H9 (cell line): Measurements from ENCODE around the gene RFPL2. TPM values are rescaled to one million over a fixed set of nuclear protein-coding genes. Genes with fewer than 3 reads are reported as not detected.

Experiments used
- DNase-seq: peaks from one replicate; pipeline ENCODE4 v3.0.0-alpha.2; 2017
- H2AFZ ChIP-seq: one replicate; pipeline ENCODE4 v1.6.1; 2013; ENCODE audit warnings: mild to moderate bottlenecking, low read length, control low read depth, moderate library complexity
- H2AK5ac ChIP-seq: 2 replicates; pipeline ENCODE4 v1.6.1; 2013; ENCODE audit warnings: low read length, control low read depth, mixed read lengths; ENCODE audit not compliant: insufficient read length
- H2BK120ac ChIP-seq: one replicate; pipeline ENCODE4 v1.6.1; 2013; ENCODE audit warnings: low read depth, mild to moderate bottlenecking, low read length, control low read depth, inconsistent platforms; ENCODE audit not compliant: poor library complexity, severe bottlenecking
- H2BK12ac ChIP-seq: 2 replicates; pipeline ENCODE4 v1.6.1; 2013; ENCODE audit warnings: low read length, control low read depth, mixed read lengths, low read depth; ENCODE audit not compliant: insufficient read length
- H2BK15ac ChIP-seq: 2 replicates; pipeline ENCODE4 v1.6.1; 2013; ENCODE audit warnings: low read depth, low read length, control low read depth
- H2BK20ac ChIP-seq: one replicate; pipeline ENCODE4 v1.6.1; 2013; ENCODE audit warnings: low read depth, mild to moderate bottlenecking, low read length, control low read depth, inconsistent platforms; ENCODE audit not compliant: poor library complexity, severe bottlenecking
- H2BK5ac ChIP-seq: 2 replicates; pipeline ENCODE4 v1.6.1; 2013; ENCODE audit warnings: low read length, control low read depth, mixed read lengths; ENCODE audit not compliant: insufficient read length
- H3K14ac ChIP-seq: 2 replicates; pipeline ENCODE4 v1.6.1; 2013; ENCODE audit warnings: low read length, control low read depth; ENCODE audit not compliant: insufficient read depth
- H3K18ac ChIP-seq: 2 replicates; pipeline ENCODE4 v1.6.1; 2013; ENCODE audit warnings: low read depth, mild to moderate bottlenecking, mixed read lengths, low read length, control low read depth; ENCODE audit not compliant: insufficient read length
- H3K23ac ChIP-seq: 2 replicates; pipeline ENCODE4 v1.6.1; 2013; ENCODE audit warnings: low read length, control low read depth, mixed read lengths, low read depth; ENCODE audit not compliant: insufficient read length
- H3K23me2 ChIP-seq: 2 replicates; pipeline ENCODE4 v1.6.1; 2013; ENCODE audit warnings: low read depth, mild to moderate bottlenecking, mixed read lengths, low read length, control low read depth; ENCODE audit not compliant: insufficient read length, poor library complexity, severe bottlenecking
- H3K27ac ChIP-seq: 2 replicates; pipeline ENCODE4 v1.5.1; 2013; ENCODE audit warnings: low read length, control low read depth, mixed read lengths, low read depth; ENCODE audit not compliant: insufficient read length
- H3K27me3 ChIP-seq: 2 replicates; pipeline ENCODE4 v1.6.1; 2013; ENCODE audit warnings: low read length, control low read depth, inconsistent platforms; ENCODE audit not compliant: insufficient read depth
- H3K4ac ChIP-seq: 2 replicates; pipeline ENCODE4 v1.6.1; 2013; ENCODE audit warnings: low read depth, mild to moderate bottlenecking, control low read depth, inconsistent platforms, low read length, moderate library complexity
- H3K4me1 ChIP-seq: 2 replicates; pipeline ENCODE4 v1.6.1; 2013; ENCODE audit warnings: low read length, control low read depth, inconsistent platforms; ENCODE audit not compliant: insufficient read depth
- H3K4me2 ChIP-seq: 2 replicates; pipeline ENCODE4 v1.6.1; 2013; ENCODE audit warnings: low read length, control low read depth, mixed read lengths; ENCODE audit not compliant: insufficient read length, insufficient read depth
- H3K56ac ChIP-seq: 2 replicates; pipeline ENCODE4 v1.6.1; 2013; ENCODE audit warnings: low read depth, mild to moderate bottlenecking, mixed read lengths, low read length, control low read depth; ENCODE audit not compliant: insufficient read length
- H3K79me1 ChIP-seq: 2 replicates; pipeline ENCODE4 v1.6.1; 2013; ENCODE audit warnings: low read depth, mild to moderate bottlenecking, moderate library complexity, low read length, control low read depth, inconsistent platforms; ENCODE audit not compliant: insufficient read depth, poor library complexity, severe bottlenecking
- H3K79me2 ChIP-seq: 2 replicates; pipeline ENCODE4 v1.6.1; 2013; ENCODE audit warnings: low read length, control low read depth, inconsistent platforms; ENCODE audit not compliant: insufficient read depth
- H3K9ac ChIP-seq: 2 replicates; pipeline ENCODE4 v1.6.1; 2013; ENCODE audit warnings: low read length, control low read depth, mixed read lengths; ENCODE audit not compliant: insufficient read length; ENCODE audit errors: extremely low read depth
- H3K9me3 ChIP-seq: one replicate; pipeline ENCODE4 v1.6.1; 2013; ENCODE audit warnings: low read depth, low read length, inconsistent platforms; ENCODE audit not compliant: control insufficient read depth
- H3T11ph ChIP-seq: one replicate; pipeline ENCODE4 v1.6.1; 2013; ENCODE audit warnings: mild to moderate bottlenecking, low read length, control low read depth, inconsistent platforms
- H4K20me1 ChIP-seq: one replicate; pipeline ENCODE4 v1.6.1; 2013; ENCODE audit not compliant: control insufficient read depth, insufficient read length, insufficient read depth
- H4K5ac ChIP-seq: 2 replicates; pipeline ENCODE4 v1.6.1; 2013; ENCODE audit warnings: low read depth, mild to moderate bottlenecking, mixed read lengths, low read length, control low read depth; ENCODE audit not compliant: insufficient read length
- H4K8ac ChIP-seq: replicated peaks from 2 replicates; pipeline ENCODE4 v1.6.1; 2013; ENCODE audit warnings: low read length, control low read depth, mixed read lengths, low read depth; ENCODE audit not compliant: insufficient read length
- H4K91ac ChIP-seq: 2 replicates; pipeline ENCODE4 v1.6.1; 2013; ENCODE audit warnings: low read depth, mild to moderate bottlenecking, moderate library complexity, mixed read lengths, low read length, control low read depth; ENCODE audit not compliant: insufficient read length
- H3K27ac Mint-ChIP-seq, 3 experiments: 2 replicates in 2 of 3; 3 replicates in 1 of 3; pipeline ENCODE4 v1.8.0; 2020 to 2021; ENCODE audit warnings: mixed read lengths in 3 of 3, mild to moderate bottlenecking in 1 of 3, moderate library complexity in 1 of 3
- H3K27me3 Mint-ChIP-seq: 2 replicates; pipeline ENCODE4 v1.8.0; 2021; ENCODE audit warnings: low read depth, mild to moderate bottlenecking, moderate library complexity, mixed read lengths
- H3K36me3 Mint-ChIP-seq, 3 experiments: 2 replicates in 2 of 3; 3 replicates in 1 of 3; pipeline ENCODE4 v1.8.0; 2020 to 2021; ENCODE audit warnings: low read depth in 3 of 3, mixed read lengths in 3 of 3; ENCODE audit not compliant: insufficient read depth in 1 of 3
- H3K4me1 Mint-ChIP-seq, 2 experiments: 2 replicates each; pipeline ENCODE4 v1.8.0; 2020; ENCODE audit warnings: mixed read lengths in 2 of 2
- H3K4me3 Mint-ChIP-seq, 2 experiments: 2 replicates in 1 of 2; 3 replicates in 1 of 2; pipeline ENCODE4 v1.8.0; 2020 to 2021; ENCODE audit warnings: mild to moderate bottlenecking in 2 of 2, mixed read lengths in 2 of 2, moderate library complexity in 1 of 2
- H3K9me3 Mint-ChIP-seq, 2 experiments: 2 replicates in 1 of 2; 3 replicates in 1 of 2; pipeline ENCODE4 v1.8.0; 2020; ENCODE audit warnings: mild to moderate bottlenecking in 2 of 2, mixed read lengths in 2 of 2, moderate library complexity in 1 of 2
- CTCF ChIP-seq: fragments of 200-600 bp; sonication (generic); conservative IDR thresholded peaks from 3 replicates; pipeline ENCODE4 v1.8.0; 2021; ENCODE audit warnings: antibody characterized with exemption, mild to moderate bottlenecking
- WGBS: extraction: QIAGEN DNeasy Blood & Tissue Kit; methylation state at CpG from one replicate; pipeline ENCODE4 v1.1.7; 2013; ENCODE audit warnings: missing lambda C conversion rate, low lambda C conversion rate, mixed read lengths; ENCODE audit not compliant: insufficient read length; ENCODE audit errors: extremely low coverage; 5-methylcytosine and 5-hydroxymethylcytosine counted together
- total RNA-seq: library from RNA; stranded (reverse); gene quantifications from 2 replicates; pipeline ENCODE4 v1.2.1, GENCODE V29; 2021

RFPL2 gene
- total RNA-seq, 1 experiment from 2014 or later: not detected

GRCh38 chr22:32203181-32204039, 1.5 kb downstream of the RFPL2 start:
- Histone ChIP-seq H3K4me2 (peak overlapping the region; percentile 79), H2AFZ (no peak overlapping the region)

More at GRCh38 chr22:32203181-32204039, 1.5 kb downstream of the RFPL2 start:
- Histone ChIP-seq H3K23me2 (peaks cover 13% of the 10 kb centered on the region), H3K23ac (no peak overlapping the region), H2BK20ac (no peak overlapping the region), H4K91ac (no peak overlapping the region), H3T11ph (no peak overlapping the region), H2BK15ac (no peak overlapping the region), H3K56ac (no peak overlapping the region), H3K4ac (no peak overlapping the region), H3K9ac (no peak overlapping the region), H2BK120ac (no peak overlapping the region), H3K18ac (no peak overlapping the region), H3K79me2 (no peaks in the 10 kb centered on the region), H3K14ac (no peak overlapping the region; the same call in 1 of the 2 replicates), H4K20me1 (no peaks in the 10 kb centered on the region), H3K27ac (no peak overlapping the region), H3K9me3 (no peaks in the 10 kb centered on the region), H3K79me1 (no peaks in the 10 kb centered on the region), H2BK12ac (no peak overlapping the region), H3K27me3 (peaks cover 8% of the 10 kb centered on the region; the same call in 1 of the 2 replicates), H2BK5ac (no peak overlapping the region), H4K5ac (no peak overlapping the region), H2AK5ac (no peak overlapping the region), H4K8ac (no peak overlapping the region), H3K4me1 (no peaks in the 10 kb centered on the region; the same call in 1 of the 2 replicates)
- H3K9me3 Mint-ChIP-seq: no peaks in the 10 kb centered on the region
- DNase-seq: no peak
- H3K27me3 Mint-ChIP-seq: peaks cover 94% of the 10 kb centered on the region
- no peak for TF ChIP-seq CTCF
- no peaks in the 10 kb centered on the region; a peak in 1 of 7 replicates for H3K36me3 Mint-ChIP-seq
- peak overlapping the region; percentile 69 to 89 for H3K4me3 Mint-ChIP-seq
- no peak overlapping the region for H3K27ac Mint-ChIP-seq
- H3K4me1 Mint-ChIP-seq: peaks cover 21 to 40% of the 10 kb centered on the region in 2 experiments
- whole genome bisulfite sequencing: no CpG with 5 or more reads among the region's 53 CpGs
